ENCODE measurements around the gene AGT.

The AGT gene

GRCh38 chr1:230713915-230714764 lies at the start of gene AGT:
TSS of gene AGT (minus strand) at chr1:230714122. CDS start at chr1:230710823, 3,299 bp downstream.
- DNase-seq (ENCODE audit: low read depth in 2 of 2): no peak

- DNase-seq (ENCODE audit: low read depth in 2 of 2): no peak
These were observed 47.7 kb upstream of the AGT start for GRCh38 chr1:230761443-230762167.

- DNase-seq (ENCODE audit: low read depth in 2 of 2): no peak
These were observed 46.5 kb upstream of the AGT start for GRCh38 chr1:230760360-230760827.

- no peak for DNase-seq (ENCODE audit: low read depth in 2 of 2)
These were observed 45.6 kb upstream of the AGT start for GRCh38 chr1:230759369-230760065.

GRCh38 chr1:230758709-230759368 lies 44.9 kb upstream of the AGT start:
- DNase-seq (ENCODE audit: low read depth in 2 of 2): no peak

GRCh38 chr1:230757856-230758708 lies 44.2 kb upstream of the AGT start:
- no peak for DNase-seq (ENCODE audit: low read depth in 2 of 2)

GRCh38 chr1:230754796-230755195 lies 40.9 kb upstream of the AGT start:
- DNase-seq (ENCODE audit: low read depth in 2 of 2): no peak

GRCh38 chr1:230753586-230754251 lies 39.8 kb upstream of the AGT start:
- DNase-seq (ENCODE audit: low read depth in 2 of 2): no peak

GRCh38 chr1:230753191-230753585 lies 39.3 kb upstream of the AGT start:
- no peak for DNase-seq (ENCODE audit: low read depth in 2 of 2)

GRCh38 chr1:230752407-230752806 lies 38.5 kb upstream of the AGT start:
- DNase-seq (ENCODE audit: low read depth in 2 of 2): no peak

- no peak for DNase-seq (ENCODE audit: low read depth in 2 of 2)
These were observed 37.2 kb upstream of the AGT start for GRCh38 chr1:230750986-230751625.

- no peak for DNase-seq (ENCODE audit: low read depth in 2 of 2)
These were observed 36.7 kb upstream of the AGT start for GRCh38 chr1:230750576-230750975.

- no peak for DNase-seq (ENCODE audit: low read depth in 2 of 2)
These were observed 35.7 kb upstream of the AGT start for GRCh38 chr1:230749635-230750034.

- no peak for DNase-seq (ENCODE audit: low read depth in 2 of 2)
These were observed 35.2 kb upstream of the AGT start for GRCh38 chr1:230749150-230749549.

- DNase-seq (ENCODE audit: low read depth in 2 of 2): no peak
These were observed 34.2 kb upstream of the AGT start for GRCh38 chr1:230747890-230748800.

GRCh38 chr1:230747127-230747730 lies 33.3 kb upstream of the AGT start, which contains the start of gene CAPN9:
TSS of gene CAPN9 (plus strand) at chr1:230747388. CDS start at chr1:230747497, 109 bp downstream.
- DNase-seq (ENCODE audit: low read depth in 2 of 2): no peak

- DNase-seq (ENCODE audit: low read depth in 2 of 2): no peak
These were observed 32.7 kb upstream of the AGT start for GRCh38 chr1:230746617-230747016.

- no peak for DNase-seq (ENCODE audit: low read depth in 2 of 2)
These were observed 31.1 kb upstream of the AGT start for GRCh38 chr1:230745071-230745470.
